GM19372 (cell line): Measurements from ENCODE around the gene ANAPC7.
"Not testable (repeated sequence)": the region's sequence is repeated elsewhere in the genome, so short reads cannot be mapped to it uniquely, and the experiment has no call there.

Experiments
- ATAC-seq: cut with Tn5 transposase; IDR thresholded peaks from one replicate; pipeline ENCODE4 v1.9.1; 2021; ENCODE audit warnings: mild to moderate bottlenecking, low read depth, moderate library complexity; ENCODE audit not compliant: unreplicated experiment

Gene ANAPC7

DNA sequence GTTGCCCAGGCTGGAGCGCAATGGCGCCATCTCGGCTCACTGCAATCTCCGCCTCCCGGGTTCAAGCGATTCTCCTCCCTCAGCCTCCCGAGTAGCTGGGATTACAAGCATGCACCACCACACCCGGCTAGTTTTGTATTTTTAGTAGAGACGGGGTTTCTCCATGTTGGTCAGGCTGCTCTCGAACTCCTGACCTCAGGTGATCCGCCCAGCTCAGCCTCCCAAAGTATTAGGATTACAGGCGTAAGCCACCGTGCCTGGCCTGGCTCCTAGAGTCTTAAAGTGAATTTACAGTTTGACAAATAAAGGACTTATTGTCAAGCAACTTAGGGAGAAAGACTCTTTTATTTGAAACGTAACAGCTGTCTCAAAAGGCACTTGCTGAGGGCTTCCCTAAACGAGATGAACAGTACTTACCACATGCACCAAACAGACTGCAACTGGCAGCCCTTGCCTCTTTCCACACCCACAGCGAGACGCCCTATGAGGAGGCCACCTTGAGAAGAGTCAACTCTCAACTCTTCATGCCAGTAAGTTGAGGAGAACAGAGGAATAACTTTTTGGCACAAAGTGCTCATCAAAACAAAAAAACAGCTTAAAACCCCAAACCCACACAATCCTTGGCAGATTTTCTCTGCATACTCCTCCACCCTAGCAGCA, 25.2 kb downstream of the ANAPC7 start:
- not testable (repeated sequence) for ATAC-seq

DNA sequence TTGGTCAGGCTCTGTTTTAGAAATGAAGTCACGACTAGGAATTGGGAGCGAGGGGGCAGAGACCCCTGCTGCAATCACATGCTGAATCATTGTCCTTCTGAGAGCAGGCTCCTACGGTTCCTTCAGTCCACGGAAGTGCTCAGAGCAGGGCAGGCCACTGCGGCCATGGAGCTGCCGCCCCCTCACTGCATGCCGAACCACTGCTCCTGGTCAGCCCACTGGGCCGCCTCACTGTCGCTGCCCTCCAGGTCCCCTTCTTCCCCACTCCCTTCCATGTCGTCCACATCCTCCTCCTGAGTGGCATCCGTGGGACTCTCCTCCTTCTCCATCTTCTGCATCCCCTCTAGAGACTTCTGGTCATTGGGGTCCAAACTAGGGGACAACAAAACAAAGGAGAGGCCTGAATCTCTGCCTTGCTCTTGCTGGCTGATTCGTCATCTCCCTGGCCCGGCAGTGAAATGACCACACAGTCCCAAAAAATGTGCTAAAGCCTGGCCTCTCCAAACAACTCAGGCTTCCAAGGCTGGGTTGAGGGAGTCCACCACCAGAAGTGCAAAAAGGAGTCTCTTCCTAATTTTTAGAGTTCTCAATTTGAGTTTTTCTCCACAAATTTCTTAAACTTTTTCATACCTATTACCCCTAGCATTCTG, 29.4 kb downstream of the ANAPC7 start:
- ATAC-seq: no peak

GRCh38 chr12:110373425-110373824, 30.1 kb downstream of the ANAPC7 start:
- no peak for ATAC-seq

DNA sequence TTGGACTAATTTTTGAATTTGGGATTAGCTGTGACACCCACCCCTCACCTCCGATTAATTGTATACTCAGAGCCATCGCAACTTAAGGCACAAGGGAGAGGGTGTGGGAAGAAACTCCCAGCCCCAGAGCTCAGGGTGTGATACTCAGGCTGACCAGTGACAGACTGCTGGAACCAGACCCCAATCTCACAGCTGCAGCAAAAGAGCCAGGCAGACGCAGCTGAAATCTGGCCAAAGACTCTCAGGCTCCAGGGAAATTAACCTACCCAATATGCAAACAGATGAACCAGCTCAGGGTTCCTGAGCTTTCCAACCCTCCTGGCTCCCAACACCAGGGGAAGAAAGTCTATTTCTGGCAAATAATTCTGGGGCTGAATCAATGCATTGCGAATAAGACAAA, 30.5 kb downstream of the ANAPC7 start:
- ATAC-seq: no peak

GRCh38 chr12:110372056-110372425, 31.5 kb downstream of the ANAPC7 start:
- ATAC-seq: no peak

GRCh38 chr12:110371408-110372055, 32.0 kb downstream of the ANAPC7 start:
- no peak for ATAC-seq

DNA sequence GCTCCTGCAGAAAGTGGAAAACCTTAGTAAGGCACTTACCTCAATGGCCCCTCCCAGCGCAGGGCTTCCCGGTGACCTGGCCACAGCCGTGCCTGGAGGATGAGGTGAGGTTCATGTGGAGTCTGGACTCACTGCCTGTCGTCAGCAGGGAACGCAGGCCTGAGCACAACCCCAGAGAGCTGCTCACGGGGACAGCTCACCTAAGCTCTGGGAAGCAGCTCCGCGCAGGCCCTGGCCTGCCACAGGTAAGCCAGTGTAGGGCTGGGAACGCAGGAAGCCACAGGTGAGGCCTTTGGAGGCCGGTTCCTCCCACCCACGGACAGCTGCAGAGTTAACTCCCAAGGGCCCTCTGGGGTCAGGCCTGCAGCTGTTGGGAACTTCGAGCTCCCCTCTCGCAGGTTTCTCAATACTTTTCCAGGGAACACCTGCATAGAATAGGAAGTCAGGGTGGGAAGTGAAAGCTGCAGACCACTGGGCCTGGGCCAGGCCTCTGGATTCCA, 32.7 kb downstream of the ANAPC7 start:
- ATAC-seq: no peak

DNA sequence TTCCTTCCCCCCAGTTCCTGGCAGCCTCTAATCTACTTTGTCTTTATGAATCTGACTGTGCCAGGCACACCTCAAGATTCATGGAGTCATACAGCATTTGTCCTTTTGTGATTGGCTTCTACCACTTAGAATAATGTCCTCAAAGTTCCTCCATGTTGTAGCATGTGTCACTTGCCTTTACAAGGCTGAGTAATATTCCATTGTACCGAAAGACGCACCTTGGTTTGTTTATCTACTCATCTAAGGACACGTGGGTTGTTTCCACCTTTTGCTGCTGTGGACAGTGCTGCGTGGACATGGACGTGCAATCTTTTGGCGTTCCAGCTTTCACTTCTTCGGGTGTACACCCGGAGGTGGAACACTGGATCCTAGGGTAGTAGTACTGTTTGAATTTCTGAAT, 33.5 kb downstream of the ANAPC7 start:
- ATAC-seq: no peak

DNA sequence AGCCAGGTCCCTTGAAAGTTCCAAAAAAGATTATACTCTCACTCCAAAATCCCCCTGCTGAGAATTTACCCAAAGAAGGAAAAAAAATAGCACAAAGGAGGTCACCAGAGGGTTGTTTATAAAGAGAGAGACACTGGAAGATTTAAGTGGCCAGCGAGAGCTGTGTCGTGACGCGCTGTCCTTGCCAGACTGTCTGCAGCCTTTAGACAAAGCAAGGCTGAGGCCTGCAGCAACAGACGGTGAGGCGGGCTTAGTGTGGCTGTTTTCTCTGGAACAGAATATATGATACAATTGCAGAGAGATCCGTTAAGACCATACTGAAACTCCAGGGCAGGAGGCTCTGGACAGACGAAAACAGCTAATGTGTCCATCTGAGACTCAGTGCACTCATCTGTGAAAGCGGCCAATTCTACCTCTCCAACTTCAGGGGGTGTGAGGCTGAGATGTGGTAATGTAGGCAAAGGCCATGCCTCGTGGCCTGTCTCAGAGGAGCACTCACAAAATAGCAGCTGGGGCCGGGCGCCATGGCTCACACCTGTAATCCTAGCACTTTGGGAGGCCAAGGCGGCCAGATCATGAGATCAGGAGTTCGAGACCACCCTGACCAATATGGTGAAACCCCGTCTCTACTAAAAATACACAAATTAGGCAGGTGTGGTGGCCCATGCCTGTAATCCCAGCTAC, 36.2 kb downstream of the ANAPC7 start:
- no peak for ATAC-seq

- ATAC-seq: no peak
Measured at GRCh38 chr12:110366321-110367142, 37.0 kb downstream of the ANAPC7 start.

DNA sequence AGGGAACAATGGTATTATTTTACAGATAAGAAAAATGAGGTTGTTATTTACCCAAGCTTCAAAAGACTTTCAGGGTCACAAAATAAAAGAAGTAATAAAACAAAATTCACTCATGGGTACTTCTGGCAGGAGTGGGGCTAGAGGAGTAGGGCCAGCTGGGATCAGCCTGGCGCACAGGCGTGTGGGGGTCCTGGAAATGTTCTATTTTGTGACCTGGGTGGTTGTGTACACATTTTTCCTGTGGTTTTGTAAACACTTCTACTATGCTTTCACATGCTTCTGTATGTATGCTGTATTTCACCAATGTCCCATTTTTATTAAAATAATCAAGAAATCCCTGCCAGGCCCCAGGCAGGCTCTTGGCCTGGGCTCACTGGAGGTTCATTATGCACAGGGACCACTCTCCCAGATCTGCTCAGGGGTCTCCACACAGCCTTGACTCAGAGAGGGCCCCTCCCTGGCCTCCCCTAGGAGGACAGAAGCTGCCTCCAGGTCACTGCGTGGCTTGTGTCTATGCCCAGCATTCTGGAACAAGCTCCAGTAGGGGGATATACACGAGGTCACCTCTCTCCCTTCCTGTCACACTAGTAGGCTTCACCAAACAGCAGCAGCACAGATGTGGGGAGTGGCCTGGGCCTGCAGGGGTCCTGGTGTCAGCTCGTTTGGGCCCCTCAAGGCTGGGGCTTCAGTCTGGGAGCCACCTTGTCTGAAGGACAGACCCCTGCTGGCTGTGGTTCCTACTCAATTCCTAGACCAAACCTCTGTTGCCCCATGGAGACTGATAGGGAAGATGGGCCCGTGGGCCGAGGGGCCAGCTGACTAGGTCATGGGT, 37.8 kb downstream of the ANAPC7 start:
- no peak for ATAC-seq

- ATAC-seq: no peak
Measured at GRCh38 chr12:110361216-110361615, 42.3 kb downstream of the ANAPC7 start.

DNA sequence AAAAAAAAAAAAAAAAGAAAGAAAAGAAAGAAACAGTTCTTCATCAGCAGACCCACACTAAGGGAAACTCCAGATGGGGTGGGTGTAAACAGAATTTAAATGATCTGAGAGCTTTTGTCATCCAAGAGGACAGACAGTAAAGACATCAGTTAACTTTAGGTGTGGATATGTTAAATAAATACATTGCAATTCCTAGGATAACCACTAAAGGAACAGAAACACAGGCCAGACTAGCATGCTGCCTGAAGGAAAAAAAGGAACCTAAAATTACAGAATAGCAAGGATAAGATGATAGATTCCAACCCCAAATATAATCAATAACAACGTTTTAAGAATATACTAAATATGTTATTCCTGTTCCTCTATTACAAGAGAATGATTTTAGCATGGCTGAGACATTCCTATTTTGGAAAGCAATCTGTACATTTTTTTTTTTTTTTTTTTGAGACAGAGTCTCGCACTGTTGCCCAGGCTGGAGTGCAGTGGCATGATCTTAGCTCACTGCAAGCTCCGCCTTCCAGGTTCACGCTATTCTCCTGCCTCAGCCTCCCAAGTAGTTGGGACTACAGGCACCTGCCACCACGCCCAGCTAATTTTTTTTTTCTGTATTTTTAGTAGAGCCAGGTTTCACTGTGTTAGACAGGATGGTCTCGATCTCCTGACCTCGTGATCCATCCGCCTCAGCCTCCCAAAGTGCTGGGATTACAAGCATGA, 45.0 kb downstream of the ANAPC7 start:
- not testable (repeated sequence) for ATAC-seq

GRCh38 chr12:110355073-110355472, 48.4 kb downstream of the ANAPC7 start:
- no peak for ATAC-seq

DNA sequence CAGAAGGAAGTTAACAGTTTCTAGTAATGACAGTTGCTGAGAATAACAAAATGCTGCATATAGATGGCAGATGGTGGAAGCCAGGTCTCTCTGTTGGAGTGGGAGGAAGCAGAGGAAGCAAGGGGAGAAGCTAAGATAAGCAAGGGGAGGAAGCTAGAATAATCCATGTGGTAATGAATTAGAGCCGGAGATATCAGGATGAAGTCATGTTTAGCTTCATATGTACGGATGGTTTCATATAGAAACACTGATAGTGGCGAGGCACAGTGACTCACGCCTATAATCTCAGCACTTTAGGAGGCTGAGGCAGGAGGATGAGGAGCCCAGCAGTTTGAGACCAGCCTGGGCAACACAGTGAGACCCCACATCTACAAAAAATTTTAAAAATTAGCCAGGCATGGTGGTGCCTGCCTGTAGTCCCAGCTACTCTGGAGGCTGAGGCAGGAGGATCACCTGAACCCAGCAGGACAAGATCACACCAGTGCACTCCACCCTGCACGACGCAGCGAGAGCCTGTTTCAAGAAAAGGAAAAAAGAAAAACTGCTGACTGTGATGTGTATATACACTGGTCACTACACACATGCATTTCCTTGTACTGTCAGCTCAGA, 49.2 kb downstream of the ANAPC7 start:
- ATAC-seq: no peak

DNA sequence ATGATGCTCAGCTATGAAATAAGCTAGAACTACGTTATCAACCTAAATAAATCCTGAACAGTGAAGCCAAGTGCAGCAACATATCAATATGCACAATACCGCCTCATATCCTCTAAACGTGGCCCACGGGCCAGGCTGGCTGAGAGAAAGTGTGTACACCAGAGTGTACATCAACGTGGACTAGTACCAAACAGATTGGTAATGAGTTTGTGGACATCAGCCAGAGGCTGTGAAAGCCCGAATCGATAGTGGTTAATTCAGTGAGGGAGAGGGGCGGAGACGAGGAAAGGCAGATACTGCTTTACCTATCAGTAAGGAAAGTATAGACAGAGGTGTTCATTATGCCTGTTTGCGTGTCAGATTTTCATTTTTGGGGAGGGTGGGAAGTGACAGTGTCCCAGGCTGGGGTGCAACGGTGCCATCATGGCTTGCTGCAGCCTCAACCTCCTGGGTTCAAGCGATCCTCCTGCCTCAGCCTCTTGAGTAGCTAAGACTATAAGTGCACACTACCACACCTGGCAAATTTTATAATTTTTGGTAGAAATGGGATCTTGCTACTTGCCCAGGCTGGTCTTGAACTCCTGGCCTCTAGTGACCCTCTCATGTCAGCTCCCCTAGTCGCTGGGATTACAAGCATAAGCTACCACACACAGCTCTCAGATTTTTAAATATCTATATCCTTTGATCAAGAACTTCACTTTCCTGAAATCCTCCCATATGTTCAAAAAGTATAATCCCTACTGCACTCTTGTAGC, 50.1 kb downstream of the ANAPC7 start:
- ATAC-seq: no peak

DNA sequence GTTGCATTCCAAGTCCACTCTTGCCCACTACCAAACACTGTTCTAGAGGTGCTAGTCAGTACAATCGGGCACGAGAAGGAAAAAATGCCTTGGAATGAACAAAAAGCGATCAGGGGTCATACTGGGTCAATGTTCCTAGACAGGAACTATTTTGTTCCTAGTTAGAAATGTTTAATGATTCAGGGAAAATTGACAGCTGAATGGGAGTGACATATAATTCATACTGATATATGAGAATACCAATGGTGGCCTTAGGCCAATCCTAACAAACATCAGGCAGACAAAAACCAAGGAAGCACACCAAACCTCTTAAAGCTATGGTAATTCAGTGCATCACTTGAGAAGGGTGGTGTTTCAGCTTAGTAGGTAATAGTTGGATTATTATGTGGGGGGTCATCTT, 51.1 kb downstream of the ANAPC7 start:
- no peak for ATAC-seq

DNA sequence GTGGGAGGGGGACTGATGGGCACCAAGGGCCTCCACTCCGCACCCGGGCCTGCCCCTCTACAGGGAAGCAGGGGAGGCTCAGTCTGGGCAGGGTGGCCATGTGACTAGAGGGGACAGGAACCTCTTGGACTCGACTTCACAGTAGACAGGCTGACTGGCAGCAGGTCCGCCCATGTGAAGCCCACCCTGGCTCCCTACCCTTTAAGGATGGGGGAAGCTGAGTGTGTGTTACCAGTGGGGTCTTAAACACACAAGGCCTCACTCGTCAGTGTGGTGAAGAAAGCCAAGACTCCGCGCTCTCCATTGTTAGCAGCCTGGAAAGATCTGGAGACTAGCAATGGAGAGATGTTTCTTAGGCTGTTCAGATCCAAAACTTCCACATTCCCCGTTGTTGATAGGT, 52.4 kb downstream of the ANAPC7 start:
- no peak for ATAC-seq
